HG03520 (cell line): ENCODE results near the gene SDHAF2.
"Not testable (repeated sequence)": the region's sequence is repeated elsewhere in the genome, so short reads cannot be mapped to it uniquely, and the experiment has no call there.

Experiments used
- ATAC-seq: cut with Tn5 transposase; IDR thresholded peaks from one replicate; pipeline ENCODE4 v1.9.1; 2021; ENCODE audit warnings: mild to moderate bottlenecking, moderate library complexity; ENCODE audit not compliant: unreplicated experiment

Gene SDHAF2

GRCh38 chr11:61475433-61475832, 45.5 kb downstream of the SDHAF2 start:
- no peak for ATAC-seq

- no peak for ATAC-seq
Measured at GRCh38 chr11:61476371-61476770, 46.4 kb downstream of the SDHAF2 start.

GRCh38 chr11:61477126-61477525, 47.2 kb downstream of the SDHAF2 start:
- ATAC-seq, result no peak

- no peak for ATAC-seq
Measured at GRCh38 chr11:61477727-61478148, 47.8 kb downstream of the SDHAF2 start.

- ATAC-seq, result not testable (repeated sequence)
Measured at GRCh38 chr11:61479360-61480058, 49.6 kb downstream of the SDHAF2 start.

- ATAC-seq, result no peak
Measured at GRCh38 chr11:61480261-61480993, 50.5 kb downstream of the SDHAF2 start.

GRCh38 chr11:61480994-61481335, 51.0 kb downstream of the SDHAF2 start:
- no peak for ATAC-seq

- no peak for ATAC-seq
Measured at GRCh38 chr11:61481806-61482205, 51.9 kb downstream of the SDHAF2 start.

GRCh38 chr11:61482513-61482912, 52.6 kb downstream of the SDHAF2 start:
- ATAC-seq, result no peak

GRCh38 chr11:61484541-61484940, 54.6 kb downstream of the SDHAF2 start:
- no peak for ATAC-seq

GRCh38 chr11:61485080-61485479, 55.2 kb downstream of the SDHAF2 start:
- no peak for ATAC-seq

GRCh38 chr11:61486011-61486620, 56.2 kb downstream of the SDHAF2 start:
- no peak for ATAC-seq

- ATAC-seq, result no peak
Measured at GRCh38 chr11:61486779-61487178, 56.9 kb downstream of the SDHAF2 start.

- ATAC-seq, result no peak
Measured at GRCh38 chr11:61487342-61488025, 57.6 kb downstream of the SDHAF2 start.

- no peak for ATAC-seq
Measured at GRCh38 chr11:61488651-61489291, 58.8 kb downstream of the SDHAF2 start.

GRCh38 chr11:61489833-61490721, 60.2 kb downstream of the SDHAF2 start:
- ATAC-seq, result no peak

- ATAC-seq, result no peak
Measured at GRCh38 chr11:61491736-61492395, 61.9 kb downstream of the SDHAF2 start.

- no peak for ATAC-seq
Measured at GRCh38 chr11:61494381-61494961, 64.5 kb downstream of the SDHAF2 start.
